Urothelium cell line (cell line): ENCODE measurements around the gene PLCH1.
A peak's percentile ranks its signal among the peaks of the same experiment; 100 is the strongest.

Experiments used
- DNase-seq: peaks from one replicate; pipeline ENCODE4 v3.0.0; 2011; ENCODE audit warnings: low spot score, mixed read lengths
- FAIRE-seq: peaks from 2 replicates; lab custom pipeline; 2011; peaks lifted over from hg19 to GRCh38; lab: Jason Lieb, UNC

PLCH1 gene

DNA sequence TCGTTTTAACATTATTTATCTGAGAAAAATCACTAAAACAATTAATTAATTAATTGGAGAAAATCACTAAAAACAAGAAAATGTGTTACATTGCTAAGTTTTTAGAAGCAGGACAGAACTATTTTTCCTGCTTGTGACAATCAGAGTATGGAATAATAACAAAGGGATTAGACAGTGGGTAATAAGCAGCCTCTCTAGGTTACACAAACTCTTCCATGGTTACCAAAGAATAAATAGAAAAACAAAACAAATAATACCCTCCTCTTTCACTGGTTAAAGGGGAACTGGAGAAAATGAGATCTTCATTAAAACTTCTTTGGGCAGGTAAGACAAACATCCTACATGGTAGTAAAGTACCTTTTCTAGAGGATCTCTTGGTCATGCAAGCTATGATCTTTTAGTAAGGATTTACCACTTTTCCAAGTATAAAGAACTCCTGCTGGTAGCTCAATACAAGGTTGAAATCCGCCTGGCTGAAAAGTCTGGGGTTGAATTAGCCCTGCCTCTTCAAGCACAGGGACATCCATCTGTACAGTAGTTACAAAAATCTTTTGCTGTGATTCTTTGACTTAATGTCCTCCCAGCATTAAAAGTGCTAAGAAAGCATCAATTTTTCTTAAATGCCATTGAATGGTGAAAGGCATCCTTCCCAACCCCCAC, 2.5 kb upstream of the PLCH1 start:
- no peak for FAIRE-seq
- no peak for DNase-seq

DNA sequence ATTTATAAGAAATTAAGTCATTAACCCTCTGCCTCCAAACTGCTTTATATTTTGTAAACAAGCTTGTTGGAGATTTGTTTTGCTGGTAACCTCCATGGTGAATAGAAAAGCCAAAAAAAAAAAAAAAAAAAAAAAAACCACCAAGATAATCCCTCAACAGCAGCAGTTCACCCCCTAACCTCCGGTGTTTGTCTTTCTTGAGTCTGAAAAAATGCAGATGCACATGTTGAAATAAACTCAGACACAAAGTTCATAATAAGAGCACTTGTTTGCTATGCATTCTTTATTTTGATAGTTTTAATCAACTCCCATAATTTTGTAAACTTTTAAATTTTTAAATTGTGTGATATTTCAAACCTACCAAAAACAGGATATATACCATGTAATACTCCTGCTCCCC, 1.8 kb upstream of the PLCH1 start:
- FAIRE-seq: no peak
- DNase-seq: no peak

DNA sequence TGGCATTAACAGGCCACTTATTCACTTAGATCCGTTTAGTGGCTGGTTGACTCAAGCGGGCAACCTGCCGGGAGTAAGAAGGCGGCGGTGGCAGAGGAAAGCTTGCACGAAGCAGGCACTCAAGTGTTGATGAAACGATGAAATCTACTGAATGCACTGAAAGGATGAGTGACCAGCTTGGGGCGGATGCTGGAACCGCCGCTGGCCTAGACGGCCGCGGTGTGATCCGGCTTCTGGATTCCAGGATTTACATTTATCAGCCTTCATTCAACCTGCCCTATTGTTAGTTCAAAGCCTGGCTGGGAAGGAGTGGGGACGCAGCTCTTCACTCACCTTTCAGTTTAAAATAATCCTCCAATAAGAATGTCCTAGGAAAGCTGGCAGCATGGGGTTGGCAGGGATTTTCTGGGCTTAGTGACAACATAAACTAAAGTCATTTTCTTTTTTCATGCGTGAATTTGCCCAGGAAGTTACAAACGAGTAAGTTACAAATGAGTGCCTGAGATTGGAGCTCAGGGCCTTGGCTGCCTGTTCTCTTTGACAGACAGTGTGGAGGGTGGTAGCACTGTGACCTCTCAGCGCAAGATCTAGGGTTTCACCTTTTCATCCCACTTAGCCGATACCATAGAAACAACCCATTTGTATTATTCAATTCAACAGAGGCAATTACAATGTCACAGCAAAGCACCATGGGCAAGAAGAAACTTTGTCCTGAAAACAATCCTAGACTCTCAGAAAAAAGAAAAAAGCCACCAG, 1.1 kb upstream of the PLCH1 start:
- no peak for FAIRE-seq
- DNase-seq: no peak

DNA sequence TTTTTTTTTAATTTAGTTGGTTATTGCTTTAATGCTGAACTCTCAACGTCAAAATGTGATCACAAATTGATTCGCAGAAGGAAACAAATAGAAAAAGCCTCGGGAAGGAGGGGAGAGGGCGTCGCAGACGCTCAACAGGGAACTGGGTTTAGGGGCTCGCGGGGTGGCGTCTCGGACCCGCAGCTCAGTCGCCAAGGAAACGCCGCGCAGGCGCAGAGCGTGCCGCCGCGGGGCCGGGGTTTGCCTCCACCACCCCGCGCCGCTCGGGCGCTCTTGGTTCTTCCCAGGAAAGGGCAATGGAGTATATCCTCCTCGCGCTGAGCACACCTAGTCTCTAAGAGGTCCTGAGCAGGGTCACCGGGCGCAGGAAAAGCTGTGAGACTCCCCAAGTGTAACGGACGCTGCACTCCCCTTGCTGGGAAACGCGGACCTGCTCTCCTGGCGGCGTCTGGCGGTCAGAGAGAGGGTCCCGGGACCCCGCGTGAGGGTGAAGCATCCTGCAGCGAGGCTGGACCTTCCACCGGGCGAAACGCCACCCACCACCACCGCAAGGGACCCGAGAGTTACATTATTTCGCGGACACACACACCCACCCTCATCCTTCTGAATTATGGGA, 753 bp downstream of the PLCH1 start:
- peak; percentile 85 for DNase-seq
- FAIRE-seq: no peak

DNA sequence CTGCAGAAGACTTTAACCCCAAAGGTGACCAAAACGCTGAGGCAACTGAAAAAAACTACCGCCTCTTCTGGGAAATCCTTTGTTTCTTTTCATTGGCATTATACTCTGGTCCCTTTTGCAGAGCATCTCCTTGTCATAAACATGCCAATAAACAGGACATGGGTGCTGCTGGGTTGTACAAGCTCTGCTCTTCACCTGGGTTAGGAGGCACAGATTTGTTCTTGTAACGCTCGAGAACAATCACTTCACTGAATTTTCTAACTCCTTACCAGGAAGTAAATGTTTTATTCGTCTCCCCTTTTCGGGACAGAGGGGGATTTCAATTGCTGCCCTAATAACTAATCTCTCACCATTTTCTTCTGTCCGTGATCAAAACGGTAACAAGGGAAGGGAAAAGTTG, 1.3 kb downstream of the PLCH1 start:
- no peak for DNase-seq
- FAIRE-seq: no peak

DNA sequence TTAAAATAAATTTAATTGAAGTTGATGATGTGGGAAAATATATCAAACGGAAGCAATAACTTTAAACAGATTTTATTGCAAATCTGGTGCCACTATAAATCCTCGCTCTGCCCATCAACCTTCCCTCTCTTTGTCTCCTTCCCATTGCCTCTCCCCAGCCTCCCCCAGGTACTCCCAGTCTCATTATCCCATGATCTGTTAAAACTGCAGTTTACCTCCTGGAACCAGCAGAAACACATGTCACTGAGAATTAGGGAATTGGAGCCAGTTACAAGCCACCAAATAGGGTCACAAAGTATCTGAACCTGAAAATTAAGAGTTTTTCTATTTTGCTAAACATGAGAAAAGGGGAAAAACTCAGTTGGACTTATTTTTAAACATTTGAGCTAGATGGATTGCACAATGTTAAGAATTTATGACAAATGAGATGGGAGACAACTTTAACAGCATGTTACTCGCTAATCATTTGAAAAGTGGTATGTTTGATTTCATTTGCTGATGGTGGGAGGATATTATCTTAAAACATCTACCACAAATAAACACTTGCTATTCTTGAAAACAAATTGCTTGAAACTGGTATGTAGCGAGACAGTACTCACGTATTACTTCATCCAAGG, 2.4 kb downstream of the PLCH1 start:
- FAIRE-seq: no peak
- DNase-seq: no peak

DNA sequence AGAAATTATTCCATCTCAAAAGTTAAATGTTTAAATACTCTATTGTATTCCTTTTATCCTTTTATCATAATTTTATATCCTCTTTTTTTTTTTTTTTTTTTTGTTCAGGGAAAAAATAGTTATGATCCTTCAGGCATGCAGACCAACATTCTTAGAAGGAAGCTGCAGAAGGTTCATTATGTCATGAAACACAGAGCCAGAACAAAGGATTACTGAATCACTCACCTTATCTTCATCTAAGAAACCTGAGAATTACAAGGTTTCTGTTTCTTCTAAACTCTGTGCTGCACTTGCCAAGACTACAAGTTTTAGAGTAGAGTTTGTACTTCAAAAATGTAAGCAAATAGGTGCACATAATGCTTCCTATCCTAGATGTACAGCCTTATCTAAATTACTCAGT, 3.3 kb downstream of the PLCH1 start:
- FAIRE-seq (no peak), DNase-seq (no peak)

DNA sequence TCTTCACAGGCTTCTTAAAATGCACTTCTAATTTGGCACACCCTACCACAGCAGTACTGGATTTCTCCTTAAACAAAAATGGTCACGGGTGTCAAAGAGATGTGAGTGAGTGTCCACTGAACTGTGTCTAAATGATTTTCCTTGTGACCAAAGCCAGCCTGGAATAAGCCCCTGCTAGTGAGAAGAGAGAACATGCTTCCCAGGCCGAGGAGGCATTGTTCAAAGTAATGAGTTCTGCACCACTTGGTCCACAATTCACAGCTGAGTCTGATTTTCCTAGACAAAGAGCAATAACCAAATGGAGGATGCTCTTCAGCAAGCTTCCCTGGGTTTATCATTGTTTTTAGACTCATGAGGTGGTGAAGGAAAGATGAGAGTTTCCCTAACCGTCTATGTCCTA, 3.8 kb downstream of the PLCH1 start:
- DNase-seq (no peak), FAIRE-seq (no peak)

DNA sequence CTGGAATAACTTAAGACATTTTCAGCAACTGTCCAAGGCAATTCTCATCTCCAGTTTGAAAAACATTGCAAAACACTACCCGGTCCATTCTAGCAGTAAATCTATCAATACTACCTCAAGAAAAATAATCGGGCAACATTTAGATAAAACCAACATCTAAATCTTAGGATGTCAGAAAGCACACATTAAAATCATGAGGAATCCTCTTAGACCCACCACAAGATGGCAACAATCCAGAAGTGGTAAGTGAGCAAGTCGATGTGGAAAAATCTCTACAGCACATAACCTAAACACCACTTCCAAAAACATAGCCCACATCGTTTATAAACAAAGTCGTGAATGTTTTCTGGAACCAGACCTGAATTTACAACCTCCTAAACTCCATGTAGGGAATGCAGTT, 5.7 kb downstream of the PLCH1 start:
- no peak for FAIRE-seq
- no peak for DNase-seq

DNA sequence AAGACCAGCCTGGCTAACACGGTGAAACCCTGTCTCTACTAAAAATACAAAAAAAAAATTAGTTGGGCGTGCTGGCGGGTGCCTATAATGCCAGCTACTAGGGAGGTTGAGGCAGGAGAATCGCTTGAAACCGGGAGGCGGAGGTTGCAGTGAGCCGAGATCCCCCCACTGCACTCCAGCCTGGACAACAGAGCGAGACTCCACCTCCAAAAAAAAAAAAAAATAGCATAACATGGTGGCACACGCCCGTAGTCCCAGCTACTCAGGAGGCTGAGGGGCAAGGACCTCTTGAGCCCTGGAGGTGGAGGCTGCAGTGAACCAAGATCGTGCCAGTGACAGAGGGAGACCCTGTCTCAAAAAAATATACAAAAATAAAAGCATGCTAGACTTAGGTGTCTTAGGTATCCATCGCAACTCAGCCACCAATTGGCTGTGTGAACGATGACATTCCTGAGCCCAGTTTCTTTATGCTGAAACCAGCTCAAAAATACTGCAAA, 6.2 kb downstream of the PLCH1 start:
- no peak for DNase-seq
- no peak for FAIRE-seq

DNA sequence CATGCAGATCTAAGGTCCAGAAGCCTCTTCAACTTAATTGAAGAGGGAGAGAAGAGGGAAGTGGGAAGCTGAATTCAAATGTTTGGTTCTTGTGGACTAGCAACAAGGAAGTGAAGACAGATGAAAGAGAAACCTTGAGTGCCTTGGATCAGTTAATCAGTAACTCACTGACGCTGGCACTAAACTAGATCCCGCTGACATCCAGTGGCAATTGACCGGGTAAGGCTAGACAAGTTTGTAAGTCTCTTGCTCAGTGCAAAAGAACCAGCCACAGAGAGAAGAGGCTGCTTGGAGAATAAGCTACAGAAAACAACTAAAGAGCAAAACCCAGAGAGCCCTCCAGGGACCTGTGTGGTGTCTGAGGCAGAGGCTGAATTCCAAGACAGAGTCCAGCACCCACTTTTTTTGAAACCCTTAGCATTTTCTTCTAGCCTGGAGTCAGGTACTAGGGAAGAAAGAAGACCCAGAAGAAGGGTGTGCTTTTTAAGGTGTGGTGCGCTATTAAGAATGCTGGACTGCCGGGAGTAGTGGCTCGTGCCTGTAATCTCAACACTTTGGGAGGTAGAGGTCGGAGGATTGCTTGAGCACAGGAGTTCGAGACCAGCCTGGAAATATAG, 6.9 kb downstream of the PLCH1 start:
- FAIRE-seq: no peak
- DNase-seq: no peak

DNA sequence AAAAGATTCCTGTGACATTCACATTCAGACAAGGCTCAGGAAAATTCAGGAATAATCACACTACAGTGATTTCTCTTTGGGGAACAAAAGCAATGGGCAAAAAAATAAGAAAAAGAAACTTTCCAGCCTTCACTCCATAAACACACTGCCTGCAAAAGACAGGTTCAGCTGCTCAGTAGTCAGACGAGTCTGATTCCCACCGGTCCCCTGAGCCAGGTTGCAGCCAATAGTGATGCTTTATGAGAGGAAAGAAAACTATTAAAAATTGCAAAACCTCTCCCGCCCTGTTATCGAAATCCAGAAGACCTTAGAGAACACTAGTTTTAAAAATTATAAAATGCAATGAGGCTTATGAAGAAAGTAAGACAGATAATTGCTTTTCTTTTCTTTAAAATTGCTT, 8.5 kb downstream of the PLCH1 start:
- DNase-seq (no peak), FAIRE-seq (no peak)

DNA sequence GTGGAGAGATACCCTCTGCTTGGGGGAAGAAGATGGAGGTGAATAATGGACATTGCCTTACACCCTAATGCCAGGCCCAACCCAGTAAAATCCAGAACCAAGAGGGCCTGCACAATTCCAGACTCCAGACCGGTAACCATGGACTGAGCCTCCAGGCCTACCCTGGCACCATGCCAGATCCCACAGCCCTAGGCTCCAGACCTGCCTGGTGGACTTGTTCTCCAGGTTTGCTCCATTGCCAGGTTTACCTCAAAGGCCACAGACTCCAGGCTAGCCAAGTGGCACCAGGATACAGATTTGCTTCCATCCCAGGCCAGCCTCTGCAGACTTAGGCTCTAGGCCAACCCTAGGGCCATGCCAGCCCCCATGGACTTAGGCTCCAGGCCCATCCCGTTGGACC, 14.0 kb downstream of the PLCH1 start:
- FAIRE-seq: no peak
- no peak for DNase-seq

DNA sequence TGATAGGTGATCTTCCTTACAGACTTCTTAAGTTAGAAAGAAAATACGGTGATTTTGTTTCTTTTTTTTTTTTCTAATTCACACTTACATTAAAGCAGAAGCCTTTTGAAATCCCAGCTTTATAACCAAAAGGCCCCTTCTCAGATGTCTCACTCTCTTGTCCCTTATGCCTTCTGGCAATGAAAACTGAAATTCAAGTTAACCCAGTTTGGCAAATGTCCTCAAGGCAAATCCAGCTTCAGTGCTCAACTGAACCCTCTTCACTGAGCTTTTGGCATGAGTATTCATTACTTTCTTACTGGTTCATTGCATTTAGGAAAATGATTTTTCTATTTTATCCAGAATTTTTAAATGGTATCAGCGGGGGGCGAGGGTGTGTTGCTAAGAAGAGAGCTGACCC, 17.0 kb downstream of the PLCH1 start:
- DNase-seq (no peak), FAIRE-seq (no peak)

DNA sequence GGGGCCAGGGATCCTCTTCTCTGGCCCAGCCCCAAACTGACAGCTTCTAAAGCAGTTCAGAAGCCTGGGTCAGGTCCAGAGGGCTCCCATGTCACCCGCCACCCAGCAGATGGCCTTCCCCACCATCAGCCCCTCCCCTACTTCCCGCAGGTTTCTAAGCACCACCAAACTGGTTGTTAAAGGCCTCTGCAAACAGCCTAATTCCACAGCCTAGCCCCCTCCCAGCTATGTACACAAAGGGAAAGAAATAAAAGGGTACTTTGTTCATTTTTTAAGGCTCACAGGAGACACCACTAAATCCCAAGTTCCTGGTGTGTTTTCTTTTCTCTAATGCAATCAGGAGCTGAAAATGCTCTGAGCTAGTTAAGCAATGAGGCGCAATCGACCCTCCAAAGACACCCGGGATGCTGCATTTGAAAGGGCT, 30.6 kb downstream of the PLCH1 start:
- DNase-seq (no peak), FAIRE-seq (no peak)

DNA sequence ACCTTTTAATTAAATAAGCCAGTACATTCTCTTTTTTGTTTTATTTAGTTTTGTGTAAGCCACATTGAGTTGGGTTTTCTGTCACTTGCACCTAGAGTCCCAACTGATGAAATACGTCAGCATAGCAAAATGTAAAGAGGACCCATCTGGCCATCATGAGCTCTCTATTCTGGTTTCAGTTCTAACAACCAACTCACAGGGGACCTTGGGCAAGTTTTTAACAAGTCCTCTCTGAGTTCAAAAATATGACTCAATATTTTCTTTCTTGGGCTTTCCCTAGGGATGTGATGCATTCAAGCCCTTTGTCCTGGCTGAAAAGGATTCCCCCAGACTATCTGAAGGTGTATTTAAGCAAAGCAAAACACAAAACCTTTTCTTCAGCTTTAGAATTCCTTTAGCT, 32.9 kb downstream of the PLCH1 start:
- FAIRE-seq (no peak), DNase-seq (no peak)

DNA sequence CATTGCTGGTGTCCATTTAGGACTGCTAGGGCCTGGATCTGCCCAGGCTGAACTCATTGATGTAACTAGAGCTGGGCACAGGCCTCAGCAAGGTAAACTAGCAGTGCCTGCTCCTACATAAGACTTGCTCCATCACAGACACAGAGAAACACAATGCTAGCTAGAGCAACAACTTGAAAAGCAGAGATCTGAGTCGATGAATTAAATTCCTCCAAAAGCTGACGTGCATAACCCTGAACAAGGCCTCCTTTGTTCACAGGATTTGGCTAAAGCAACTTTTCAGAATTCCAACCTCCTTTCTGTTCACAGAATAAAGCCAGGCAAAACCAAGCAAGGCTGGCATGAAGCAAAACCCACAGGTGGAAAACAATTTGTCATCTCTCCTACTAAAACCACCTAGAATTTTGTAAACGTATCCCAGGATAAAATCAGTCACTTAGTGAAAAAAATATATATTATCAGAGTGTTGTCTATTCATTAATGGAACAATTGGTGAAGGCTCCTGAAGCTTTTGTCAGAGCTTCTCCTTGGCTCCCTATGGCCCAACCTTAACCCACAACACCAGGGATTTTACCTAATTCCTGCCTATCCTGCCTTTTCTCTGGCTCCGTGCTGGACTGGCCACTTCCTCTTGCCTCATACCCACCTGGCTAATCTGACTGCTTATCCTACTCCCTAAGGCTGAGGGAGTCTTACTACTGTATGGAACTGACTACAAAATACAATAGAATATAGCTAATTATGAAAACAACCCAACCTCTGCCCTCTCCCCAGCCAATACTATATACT, 39.9 kb downstream of the PLCH1 start:
- no peak for FAIRE-seq
- DNase-seq: peak; percentile 25

DNA sequence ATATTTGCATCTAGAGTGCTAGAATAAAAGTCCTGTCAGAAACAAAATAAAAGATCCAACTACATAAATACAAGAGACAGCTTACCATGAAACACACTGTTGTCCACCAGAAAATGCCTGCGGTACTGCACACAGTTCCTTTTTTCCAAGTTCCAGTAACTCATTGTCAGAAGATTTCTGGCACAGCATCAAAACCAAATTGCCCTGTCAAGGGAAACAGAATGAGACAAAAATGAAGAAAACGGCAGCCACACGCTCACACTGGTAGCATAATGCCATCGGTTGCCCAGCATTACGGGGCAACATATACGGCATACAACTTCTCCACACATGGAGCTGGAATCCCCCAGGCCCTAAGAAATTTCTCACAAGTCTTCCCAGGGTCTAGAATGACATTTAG, 40.8 kb downstream of the PLCH1 start:
- FAIRE-seq (no peak), DNase-seq (no peak)

DNA sequence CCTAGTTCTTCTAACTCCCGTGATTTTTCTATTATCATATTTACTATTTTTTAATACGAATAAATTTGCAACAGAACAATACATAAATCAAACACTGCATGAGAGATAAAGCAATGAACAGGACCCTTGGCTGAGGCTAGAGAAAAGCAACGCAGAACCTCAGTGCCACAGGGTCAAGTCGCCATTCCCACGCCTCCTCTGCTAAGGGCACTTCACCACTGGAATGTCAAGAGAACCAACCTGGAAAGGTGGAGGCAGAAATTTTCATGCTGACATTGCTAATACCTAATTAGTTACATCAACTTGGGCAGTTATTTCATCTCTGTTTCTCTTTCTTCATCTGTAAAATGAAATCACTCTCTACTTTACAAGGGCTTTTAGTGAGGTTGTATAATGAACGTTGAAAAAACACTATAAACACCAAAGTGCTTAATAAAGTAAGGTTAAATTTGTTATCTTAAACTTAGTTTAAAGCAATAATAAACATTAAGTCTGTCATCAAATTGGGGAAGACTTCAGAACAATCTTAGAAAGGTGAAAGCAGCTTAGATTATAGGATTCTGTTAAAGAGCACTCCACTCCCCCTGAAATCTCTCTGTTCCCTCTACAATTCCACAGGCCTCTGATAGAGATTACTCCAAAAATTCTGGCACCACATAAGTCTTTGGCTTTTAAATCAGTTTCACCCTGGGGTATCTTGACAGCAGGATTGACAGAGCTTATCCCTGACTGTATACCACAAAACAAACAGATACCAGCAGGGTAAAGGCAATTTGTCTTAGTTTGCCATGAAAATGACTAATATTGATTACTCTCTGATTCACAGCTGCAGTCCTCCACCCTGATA, 41.9 kb downstream of the PLCH1 start:
- DNase-seq: no peak
- FAIRE-seq: no peak
